G401 (cell line): ENCODE results near the gene UNC79. TPM values are rescaled to one million over a fixed set of nuclear protein-coding genes. Genes with fewer than 3 reads are reported as not detected.

Source experiments
- DNase-seq: peaks from one replicate; pipeline ENCODE4 v3.0.0-alpha.2; 2015; ENCODE audit warnings: low spot score
- in situ Hi-C: cut with HindIII; loops from 2 replicates; pipeline ENCODE4 v1.10.0; 2016; ENCODE audit warnings: low sequenced_read_pairs, mixed read lengths
- total RNA-seq: library from RNA; depleted of rRNA; stranded (reverse); fragments of >200 nt; shearing (Covaris generic); gene quantifications from 2 replicates; pipeline ENCODE4 v1.2.3, GENCODE V29; 2014

Gene UNC79
- total RNA-seq, 1 experiment from 2014 or later = 0.44 TPM

DNA sequence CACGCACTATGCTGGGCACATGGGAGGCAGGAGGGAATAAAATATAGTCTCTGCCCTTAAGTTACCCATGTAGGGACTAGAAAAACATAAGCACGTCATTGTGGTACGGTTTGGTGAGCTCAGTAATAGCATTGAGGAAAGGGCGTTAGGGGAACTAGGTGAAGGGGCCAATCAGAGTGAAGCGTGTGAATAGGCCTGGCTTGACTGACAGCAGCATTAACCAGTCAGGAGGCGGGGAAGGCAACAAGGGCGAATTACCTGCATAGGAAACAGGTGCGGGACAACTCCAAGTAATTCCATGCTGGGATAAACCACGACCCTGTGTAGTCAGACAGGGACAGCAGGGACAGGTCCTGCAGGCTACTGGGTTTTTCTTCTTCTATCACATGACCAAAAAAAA, 107.7 kb downstream of the UNC79 start:
- in situ Hi-C loops = no loop called here
- no peak for DNase-seq

- no peak for DNase-seq
- in situ Hi-C loops = no loop called here
These were observed 109.5 kb downstream of the UNC79 start for GRCh38 chr14:93540235-93540634.

GRCh38 chr14:93543766-93544165, 113.0 kb downstream of the UNC79 start:
- peak; percentile 14 for DNase-seq
- in situ Hi-C loops = no loop called here

DNA sequence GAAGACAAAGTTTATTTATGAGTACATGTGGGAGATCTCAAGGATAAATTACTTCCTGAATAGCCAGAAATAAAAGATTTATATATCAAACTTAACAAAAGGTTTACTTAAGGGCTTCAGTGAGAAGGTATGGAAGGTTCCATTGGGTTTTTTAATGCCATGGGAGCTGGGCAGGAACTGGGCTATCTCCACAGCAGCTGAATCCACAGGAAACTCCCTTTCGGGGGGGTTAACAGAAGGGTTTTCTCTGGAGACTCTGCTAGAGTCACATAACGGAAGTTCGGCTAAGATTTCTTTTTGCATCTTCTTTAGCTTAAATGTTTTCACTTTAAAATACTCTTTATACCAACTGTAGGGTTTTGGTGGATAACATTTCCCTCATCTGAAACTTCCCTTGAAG, 113.5 kb downstream of the UNC79 start:
- in situ Hi-C loops = no loop called here
- DNase-seq = no peak

DNA sequence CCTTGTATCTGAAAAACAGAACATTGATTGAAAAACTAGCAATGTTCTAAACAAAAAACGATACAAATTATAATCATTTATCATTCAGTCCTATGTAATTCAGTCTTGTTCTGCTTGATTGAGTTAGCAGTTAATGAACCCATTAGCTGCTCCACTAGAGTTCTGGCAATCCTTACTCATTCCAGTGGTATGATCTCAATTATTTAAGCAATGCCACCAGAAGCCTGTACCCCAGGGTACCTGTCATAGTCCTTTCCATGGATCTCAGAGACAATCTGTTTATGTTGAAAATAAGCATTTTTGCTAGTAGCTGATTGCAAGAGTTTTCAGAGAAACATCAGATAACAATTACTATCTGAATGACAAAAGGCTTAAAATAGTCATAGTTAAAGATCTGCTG, 115.9 kb downstream of the UNC79 start:
- in situ Hi-C loops = no loop called here
- peak; percentile 27 for DNase-seq

- in situ Hi-C loops = no loop called here
- no peak for DNase-seq
These were observed 117.5 kb downstream of the UNC79 start for GRCh38 chr14:93548102-93548843.

- no peak for DNase-seq
- in situ Hi-C loops = no loop called here
These were observed 118.9 kb downstream of the UNC79 start for GRCh38 chr14:93549595-93549994.

DNA sequence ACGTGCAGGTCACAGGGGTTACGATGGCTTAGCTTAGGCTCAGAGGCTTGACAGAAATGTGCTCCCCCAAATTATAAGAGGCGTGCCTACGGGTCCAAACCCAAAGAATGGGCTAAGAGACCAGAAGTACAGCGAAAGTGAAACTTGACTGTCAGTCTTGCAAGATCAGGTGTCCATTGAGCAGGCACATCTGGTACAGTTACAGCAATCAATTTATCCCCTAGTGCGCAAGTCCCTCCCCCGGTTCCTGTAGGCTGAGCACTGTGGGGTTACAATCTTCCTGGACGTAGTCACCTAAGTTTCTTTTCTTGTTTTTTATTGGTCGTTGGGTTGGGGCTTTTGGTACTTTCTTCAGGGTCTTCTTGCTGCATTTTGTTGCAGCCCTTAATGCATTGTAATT, 134.2 kb downstream of the UNC79 start:
- in situ Hi-C loops = no loop called here
- no peak for DNase-seq

GRCh38 chr14:93566065-93566693, 135.4 kb downstream of the UNC79 start:
- in situ Hi-C loops = no loop called here
- no peak for DNase-seq

GRCh38 chr14:93571275-93571674, 140.5 kb downstream of the UNC79 start:
- in situ Hi-C loops = no loop called here
- DNase-seq = no peak

- in situ Hi-C loops = no loop called here
These were observed 148.4 kb downstream of the UNC79 start for GRCh38 chr14:93579178-93579577.

DNA sequence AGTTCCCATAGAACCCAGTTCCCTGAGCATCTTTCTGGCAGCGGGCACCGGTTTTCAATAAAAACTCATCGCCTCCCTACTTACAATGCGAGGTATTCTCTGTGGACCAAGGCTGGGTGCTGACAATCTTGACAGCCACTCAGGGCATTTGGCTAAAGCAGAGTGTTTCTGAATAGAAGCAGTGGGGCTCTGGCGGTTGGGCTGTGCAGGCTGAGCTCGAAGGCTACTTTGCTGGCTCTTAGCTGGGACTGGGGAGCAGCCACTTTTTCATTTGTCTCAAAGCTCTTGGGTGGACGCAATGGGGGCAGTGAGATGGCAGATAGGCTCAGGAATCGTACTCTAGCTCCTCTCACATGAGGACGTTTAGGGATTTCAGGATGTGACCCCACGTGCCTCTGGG, 151.8 kb downstream of the UNC79 start:
- in situ Hi-C loops = no loop called here
- DNase-seq = no peak

More at GRCh38 chr14:93579178-93579577, 148.4 kb downstream of the UNC79 start:
- DNase-seq = no peak

- in situ Hi-C loops = no loop called here
- no peak for DNase-seq
These were observed 156.6 kb downstream of the UNC79 start for GRCh38 chr14:93587330-93587729.

DNA sequence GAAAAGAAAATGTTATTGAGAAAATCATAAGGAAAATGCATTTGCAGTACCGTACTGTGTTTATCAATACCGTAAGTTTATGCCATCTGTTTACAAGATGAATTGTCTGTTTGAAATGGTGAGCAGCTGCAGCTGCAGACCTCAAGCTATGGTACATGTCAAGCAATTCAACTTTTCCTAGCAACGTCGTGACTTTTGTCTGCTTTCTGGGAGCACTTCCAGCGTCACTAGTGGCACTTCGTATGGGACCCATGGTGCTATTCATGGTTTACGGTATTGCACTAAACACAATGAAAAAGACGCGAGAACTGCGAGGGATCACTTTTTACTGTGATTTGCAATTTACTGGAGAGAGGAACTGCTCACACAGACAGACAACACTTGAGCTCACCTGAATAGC, 160.8 kb downstream of the UNC79 start:
- in situ Hi-C loops = no loop called here
- DNase-seq = no peak

DNA sequence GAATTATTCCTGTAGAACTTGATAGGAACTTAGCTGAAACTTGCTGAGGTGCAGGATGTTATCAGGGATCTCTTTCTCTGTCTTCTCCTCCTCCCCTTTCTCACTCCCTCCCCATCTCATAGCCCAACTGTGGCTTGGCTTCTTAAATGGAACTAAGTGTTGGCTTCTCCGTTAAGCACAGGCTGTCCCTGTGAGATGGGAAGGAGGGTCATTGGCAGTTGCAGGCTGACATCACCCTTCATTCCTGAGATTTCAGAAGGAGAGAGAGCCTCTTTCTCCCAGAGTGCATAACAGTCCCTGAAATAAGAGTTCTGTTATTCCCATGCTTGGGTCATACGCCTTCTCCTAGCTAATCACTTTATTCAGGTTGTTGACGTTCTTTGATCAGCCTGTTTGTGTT, 162.0 kb downstream of the UNC79 start:
- no peak for DNase-seq
- in situ Hi-C loops = no loop called here

DNA sequence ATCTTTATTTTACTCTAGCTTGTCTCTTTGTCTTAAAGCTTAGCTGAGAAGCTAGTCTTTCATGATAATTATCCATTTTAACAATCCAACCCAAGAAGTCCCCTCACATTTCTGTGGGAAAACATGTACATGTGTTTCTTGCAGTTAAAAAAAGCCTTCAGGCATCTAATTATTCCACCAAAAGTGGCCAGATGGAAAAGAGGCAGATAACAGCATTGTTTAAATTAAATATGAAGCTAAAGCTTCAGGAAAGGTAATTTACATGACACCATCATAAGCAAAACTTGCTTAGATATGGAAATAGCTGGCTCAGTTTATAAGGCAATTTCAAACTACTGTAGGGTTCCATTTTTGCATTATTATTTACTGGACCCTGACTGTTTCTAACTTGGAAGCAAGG, 175.4 kb downstream of the UNC79 start:
- in situ Hi-C loops = no loop called here
- no peak for DNase-seq

DNA sequence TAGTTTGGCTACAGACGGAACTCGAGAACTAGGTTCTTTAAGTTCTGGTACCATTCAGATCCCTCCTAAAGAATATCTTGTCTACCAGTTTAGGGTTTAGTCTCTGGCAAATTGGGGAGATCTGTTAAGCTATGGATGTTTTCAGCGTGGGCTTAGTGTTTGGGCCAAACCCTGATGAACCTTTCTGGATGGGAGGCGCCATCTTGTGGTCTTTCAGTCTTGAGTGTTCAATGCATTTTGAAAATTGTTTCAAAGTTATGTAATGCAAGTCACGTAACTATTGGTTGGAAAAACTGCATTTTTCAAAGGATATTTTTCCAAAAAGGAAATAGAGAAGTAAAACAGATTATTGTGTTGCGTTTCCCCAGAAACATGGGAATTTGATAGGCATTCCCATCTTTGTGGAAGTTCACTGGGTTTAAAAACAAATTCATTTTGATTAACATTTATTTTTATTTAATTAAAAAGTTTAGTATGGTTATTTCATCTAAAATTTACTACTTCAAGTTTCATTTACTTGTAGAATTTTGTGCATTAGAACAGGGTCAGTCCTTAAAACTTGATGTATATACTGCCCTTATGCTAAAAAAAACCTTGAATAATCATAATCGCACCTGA, 188.5 kb downstream of the UNC79 start:
- in situ Hi-C loops = no loop called here
- peak; percentile 81 for DNase-seq

DNA sequence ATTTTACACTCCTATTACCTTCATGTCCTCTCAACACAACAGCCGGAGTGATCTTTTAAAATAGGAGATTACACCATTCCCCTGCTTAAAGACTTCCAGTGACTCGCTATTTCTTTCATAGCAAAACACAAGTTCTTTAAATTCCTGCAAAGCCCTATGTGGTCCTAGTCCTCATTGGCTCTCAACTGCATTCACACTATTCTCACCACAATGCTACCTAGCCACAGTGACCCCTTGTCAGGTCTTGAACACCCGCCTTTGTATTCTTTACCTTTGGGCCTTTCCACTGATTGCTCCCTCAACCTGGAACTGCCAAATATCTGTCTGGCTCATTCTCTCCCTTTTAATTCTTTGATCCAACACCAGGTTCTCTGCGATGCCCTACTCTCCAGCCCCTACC, 197.3 kb downstream of the UNC79 start:
- in situ Hi-C loops = no loop called here
- no peak for DNase-seq

- in situ Hi-C loops = no loop called here
- DNase-seq = no peak
These were observed 198.9 kb downstream of the UNC79 start for GRCh38 chr14:93629643-93630042.

- in situ Hi-C loops = no loop called here
- DNase-seq = no peak
These were observed 208.1 kb downstream of the UNC79 start for GRCh38 chr14:93638790-93639189.

DNA sequence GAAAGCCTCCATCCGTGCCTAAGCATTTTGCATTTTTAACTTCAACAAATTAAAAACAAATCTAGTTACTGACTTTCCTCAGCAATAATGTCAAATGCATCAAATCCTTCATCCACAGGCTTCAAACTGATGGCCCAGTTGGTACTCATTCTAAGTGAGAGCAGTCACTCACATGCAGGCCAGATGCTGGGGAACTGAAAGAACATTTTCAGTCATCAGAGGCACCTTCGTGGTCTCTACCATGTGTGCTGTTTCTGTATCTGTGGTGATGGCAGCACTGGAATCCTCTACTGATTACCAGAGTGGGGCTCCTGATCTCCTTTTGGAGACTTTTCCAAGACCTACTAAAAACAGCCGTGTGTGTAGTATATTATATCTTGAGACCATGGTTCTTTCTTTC, 212.4 kb downstream of the UNC79 start:
- in situ Hi-C loops = no loop called here
- no peak for DNase-seq
